ENCODE measurements around the gene CCL14. TPM values are rescaled to one million over a fixed set of nuclear protein-coding genes. Genes with fewer than 3 reads are reported as not detected.

Gene CCL14
- total and polyA plus RNA-seq, 2 of the 13 experiments (the other 11 are each of a cell fraction or from before 2014, with no cell fraction given): 1.1 to 1.7 TPM

DNA sequence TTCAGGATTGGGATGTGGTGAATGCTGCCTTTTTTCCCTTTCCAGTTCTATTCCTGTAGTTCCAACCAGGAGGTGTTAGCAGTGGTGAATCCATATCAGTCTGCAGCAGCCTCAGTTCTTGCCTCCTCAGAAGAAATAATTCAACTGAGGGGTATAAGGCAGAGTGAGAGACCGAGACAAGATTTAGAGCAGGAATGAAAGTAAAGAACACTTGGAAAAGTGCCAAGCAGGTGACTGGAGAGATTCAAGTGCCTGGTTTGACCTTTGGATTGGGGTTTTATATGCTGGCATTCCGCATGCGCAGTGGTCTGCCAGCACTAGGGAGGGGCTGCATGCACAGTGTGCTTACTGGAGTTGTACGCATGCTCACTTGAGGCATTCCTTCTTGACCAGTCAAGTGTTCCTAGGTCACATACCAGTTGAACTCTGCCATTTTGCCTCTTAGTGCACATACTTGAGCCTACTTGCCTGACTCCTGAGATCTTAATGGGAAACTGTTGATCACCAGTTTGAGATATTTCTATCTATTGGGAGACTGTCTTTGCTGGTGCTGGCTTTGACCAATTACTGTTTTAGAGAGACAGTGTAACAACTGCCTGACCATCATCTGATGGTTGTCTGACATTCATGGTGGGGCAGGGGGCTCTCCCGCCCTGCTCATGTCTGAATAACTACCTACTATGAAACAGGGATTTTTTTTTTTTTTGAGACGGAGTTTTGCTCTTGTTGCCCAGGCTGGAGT is 15.5 kb upstream of the CCL14 start (continued):
- TF ChIP-seq, protein P1, sequence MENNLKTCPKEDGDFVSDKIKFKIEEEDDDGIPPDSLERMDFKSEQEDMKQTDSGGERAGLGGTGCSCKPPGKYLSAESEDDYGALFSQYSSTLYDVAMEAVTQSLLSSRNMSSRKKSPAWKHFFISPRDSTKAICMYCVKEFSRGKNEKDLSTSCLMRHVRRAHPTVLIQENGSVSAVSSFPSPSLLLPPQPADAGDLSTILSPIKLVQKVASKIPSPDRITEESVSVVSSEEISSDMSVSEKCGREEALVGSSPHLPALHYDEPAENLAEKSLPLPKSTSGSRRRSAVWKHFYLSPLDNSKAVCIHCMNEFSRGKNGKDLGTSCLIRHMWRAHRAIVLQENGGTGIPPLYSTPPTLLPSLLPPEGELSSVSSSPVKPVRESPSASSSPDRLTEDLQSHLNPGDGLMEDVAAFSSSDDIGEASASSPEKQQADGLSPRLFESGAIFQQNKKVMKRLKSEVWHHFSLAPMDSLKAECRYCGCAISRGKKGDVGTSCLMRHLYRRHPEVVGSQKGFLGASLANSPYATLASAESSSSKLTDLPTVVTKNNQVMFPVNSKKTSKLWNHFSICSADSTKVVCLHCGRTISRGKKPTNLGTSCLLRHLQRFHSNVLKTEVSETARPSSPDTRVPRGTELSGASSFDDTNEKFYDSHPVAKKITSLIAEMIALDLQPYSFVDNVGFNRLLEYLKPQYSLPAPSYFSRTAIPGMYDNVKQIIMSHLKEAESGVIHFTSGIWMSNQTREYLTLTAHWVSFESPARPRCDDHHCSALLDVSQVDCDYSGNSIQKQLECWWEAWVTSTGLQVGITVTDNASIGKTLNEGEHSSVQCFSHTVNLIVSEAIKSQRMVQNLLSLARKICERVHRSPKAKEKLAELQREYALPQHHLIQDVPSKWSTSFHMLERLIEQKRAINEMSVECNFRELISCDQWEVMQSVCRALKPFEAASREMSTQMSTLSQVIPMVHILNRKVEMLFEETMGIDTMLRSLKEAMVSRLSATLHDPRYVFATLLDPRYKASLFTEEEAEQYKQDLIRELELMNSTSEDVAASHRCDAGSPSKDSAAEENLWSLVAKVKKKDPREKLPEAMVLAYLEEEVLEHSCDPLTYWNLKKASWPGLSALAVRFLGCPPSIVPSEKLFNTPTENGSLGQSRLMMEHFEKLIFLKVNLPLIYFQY (CRISPR knock-in tag; IDR thresholded peaks at IDR 0.05; ENCODE audit: borderline replicate concordance): no peak
- no peak for TF ChIP-seq SCMH1 (CRISPR knock-in tag; IDR thresholded peaks at IDR 0.05; ENCODE audit: borderline replicate concordance)
- TF ChIP-seq ZKSCAN8 (CRISPR knock-in tag; IDR thresholded peaks at IDR 0.05; ENCODE audit: borderline replicate concordance): no peak
- TF ChIP-seq, protein P2, sequence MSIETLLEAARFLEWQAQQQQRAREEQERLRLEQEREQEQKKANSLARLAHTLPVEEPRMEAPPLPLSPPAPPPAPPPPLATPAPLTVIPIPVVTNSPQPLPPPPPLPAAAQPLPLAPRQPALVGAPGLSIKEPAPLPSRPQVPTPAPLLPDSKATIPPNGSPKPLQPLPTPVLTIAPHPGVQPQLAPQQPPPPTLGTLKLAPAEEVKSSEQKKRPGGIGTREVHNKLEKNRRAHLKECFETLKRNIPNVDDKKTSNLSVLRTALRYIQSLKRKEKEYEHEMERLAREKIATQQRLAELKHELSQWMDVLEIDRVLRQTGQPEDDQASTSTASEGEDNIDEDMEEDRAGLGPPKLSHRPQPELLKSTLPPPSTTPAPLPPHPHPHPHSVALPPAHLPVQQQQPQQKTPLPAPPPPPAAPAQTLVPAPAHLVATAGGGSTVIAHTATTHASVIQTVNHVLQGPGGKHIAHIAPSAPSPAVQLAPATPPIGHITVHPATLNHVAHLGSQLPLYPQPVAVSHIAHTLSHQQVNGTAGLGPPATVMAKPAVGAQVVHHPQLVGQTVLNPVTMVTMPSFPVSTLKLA (IDR thresholded peaks at IDR 0.05): peak; percentile 8; the same call in 1 of the 2 replicates
- TF ChIP-seq AGO2 (optimal IDR thresholded peaks at IDR 0.05; ENCODE audit: low read depth, low read length): no peak
- TF ChIP-seq, protein P3, sequence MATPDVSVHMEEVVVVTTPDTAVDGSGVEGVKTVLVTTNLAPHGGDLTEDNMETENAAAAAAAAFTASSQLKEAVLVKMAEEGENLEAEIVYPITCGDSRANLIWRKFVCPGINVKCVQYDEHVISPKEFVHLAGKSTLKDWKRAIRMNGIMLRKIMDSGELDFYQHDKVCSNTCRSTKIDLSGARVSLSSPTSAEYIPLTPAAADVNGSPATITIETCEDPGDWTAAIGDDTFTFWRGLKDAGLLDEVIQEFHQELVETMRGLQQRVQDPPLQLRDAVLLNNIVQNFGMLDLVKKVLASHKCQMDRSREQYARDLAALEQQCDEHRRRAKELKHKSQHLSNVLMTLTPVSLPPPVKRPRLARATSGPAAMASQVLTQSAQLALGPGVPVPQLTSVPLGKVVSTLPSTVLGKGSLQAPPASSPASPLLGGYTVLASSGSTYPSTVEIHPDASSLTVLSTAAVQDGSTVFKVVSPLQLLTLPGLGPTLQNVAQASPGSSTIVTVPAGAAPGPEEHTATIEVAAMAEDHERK (CRISPR knock-in tag; IDR thresholded peaks at IDR 0.05; ENCODE audit: low read depth): no peak
- no peak for TF ChIP-seq ZNF562 (CRISPR knock-in tag; IDR thresholded peaks at IDR 0.05; ENCODE audit: borderline replicate concordance)
- no peak for TF ChIP-seq ZNF337 (CRISPR knock-in tag; IDR thresholded peaks at IDR 0.05; ENCODE audit: borderline replicate concordance, low read depth)
- TF ChIP-seq KLF13 (CRISPR knock-in tag; IDR thresholded peaks at IDR 0.05): no peak
- no peak for TF ChIP-seq SRSF4 (IDR thresholded peaks at IDR 0.05; ENCODE audit: low read depth, low read length, poor library complexity, severe bottlenecking)
- TF ChIP-seq PPARG (CRISPR knock-in tag; conservative IDR thresholded peaks at IDR 0.05): no peak; the same call in 1 of the 2 replicates
- no peak for TF ChIP-seq NCOA1 (CRISPR knock-in tag; IDR thresholded peaks at IDR 0.05)
- peak; percentile 80 for TF ChIP-seq HNF4G (IDR thresholded peaks at IDR 0.05; ENCODE audit: borderline replicate concordance, low read depth, low read length)
- TF ChIP-seq HNF4G (CRISPR knock-in tag; IDR thresholded peaks at IDR 0.05; ENCODE audit: borderline replicate concordance, low read depth): peak; percentile 74; the same call in 1 of the 2 replicates
- no peak for TF ChIP-seq KDM6A (CRISPR knock-in tag; IDR thresholded peaks at IDR 0.05; ENCODE audit: low read depth)
- TF ChIP-seq ZNF251 (CRISPR knock-in tag; IDR thresholded peaks at IDR 0.05): no peak
- TF ChIP-seq NFYC (CRISPR knock-in tag; IDR thresholded peaks at IDR 0.05): 0 out of 2 replicates have a peak, but pooled peaks have one; percentile 17
- TF ChIP-seq ZNF589 (CRISPR knock-in tag; conservative IDR thresholded peaks at IDR 0.05): no peak
- TF ChIP-seq ZNF256 (CRISPR knock-in tag; conservative IDR thresholded peaks at IDR 0.05): no peak
- peak; percentile 95 for TF ChIP-seq TEAD3 (CRISPR knock-in tag; optimal IDR thresholded peaks at IDR 0.05; ENCODE audit: borderline replicate concordance)
- no peak; the same call in 1 of the 2 replicates for TF ChIP-seq ZBTB25 (CRISPR knock-in tag; IDR thresholded peaks at IDR 0.05)
- TF ChIP-seq ATAD3A (CRISPR knock-in tag; IDR thresholded peaks at IDR 0.05): no peak
- TF ChIP-seq CHCHD3 (CRISPR knock-in tag; IDR thresholded peaks at IDR 0.05): no peak
